Astrocyte (in vitro differentiated cells and primary cell): ENCODE data around the gene ROR2.

Source experiments
- CTCF ChIP-seq: IDR thresholded peaks from 2 replicates; pipeline ENCODE4 v1.5.1; 2011; ENCODE audit warnings: low read depth, mild to moderate bottlenecking, inconsistent platforms, low read length, moderate library complexity; ENCODE audit not compliant: insufficient read depth
- EZH2 ChIP-seq: IDR thresholded peaks from 2 replicates; pipeline ENCODE4 v1.6.1; 2012; ENCODE audit warnings: mild to moderate bottlenecking, low read length, inconsistent platforms; ENCODE audit not compliant: insufficient read depth

GRCh38 chr9:91705386-91705785, 244.6 kb downstream of the ROR2 start:
- TF ChIP-seq CTCF (no peak), EZH2 (no peak)
